ENCODE results near the gene CABLES1. TPM values are rescaled to one million over a fixed set of nuclear protein-coding genes. Genes with fewer than 3 reads are reported as not detected.
"Not testable (repeated sequence)": the region's sequence is repeated elsewhere in the genome, so short reads cannot be mapped to it uniquely, and the experiment has no call there.

The CABLES1 gene
- total RNA-seq, 1 donor: 0.10 TPM

DNA sequence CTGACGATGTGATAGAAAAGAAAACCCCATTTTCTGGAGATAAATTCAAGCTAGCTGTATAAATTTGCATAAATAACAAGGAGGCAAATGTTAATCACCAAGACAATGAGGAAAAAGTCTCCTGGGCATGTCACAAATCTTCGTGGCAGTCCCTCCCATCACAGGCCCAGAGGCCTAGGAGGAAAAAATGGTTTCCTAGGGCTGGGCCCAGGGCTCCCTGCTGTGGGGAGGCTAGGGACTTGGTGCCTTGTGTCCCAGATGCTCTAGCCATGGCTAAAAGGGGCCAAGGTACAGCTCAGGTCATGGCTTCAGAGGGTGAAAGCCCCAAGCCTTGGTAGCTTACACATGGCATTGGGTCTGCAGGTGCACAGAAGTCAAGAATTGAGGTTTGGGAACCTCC is 134.6 kb downstream of the CABLES1 start:
- H3K4me1 ChIP-seq (ENCODE audit: insufficient read depth, low read length): peaks cover 6% of the 10 kb centered on the region
- H3K9me3 ChIP-seq (ENCODE audit: low read depth, low read length): peaks cover 8% of the 10 kb centered on the region
- no peak overlapping the region for H3K4me3 ChIP-seq (ENCODE audit: low read length)
- H3K27me3 ChIP-seq (ENCODE audit: insufficient read depth, low read length): no peaks in the 10 kb centered on the region

DNA sequence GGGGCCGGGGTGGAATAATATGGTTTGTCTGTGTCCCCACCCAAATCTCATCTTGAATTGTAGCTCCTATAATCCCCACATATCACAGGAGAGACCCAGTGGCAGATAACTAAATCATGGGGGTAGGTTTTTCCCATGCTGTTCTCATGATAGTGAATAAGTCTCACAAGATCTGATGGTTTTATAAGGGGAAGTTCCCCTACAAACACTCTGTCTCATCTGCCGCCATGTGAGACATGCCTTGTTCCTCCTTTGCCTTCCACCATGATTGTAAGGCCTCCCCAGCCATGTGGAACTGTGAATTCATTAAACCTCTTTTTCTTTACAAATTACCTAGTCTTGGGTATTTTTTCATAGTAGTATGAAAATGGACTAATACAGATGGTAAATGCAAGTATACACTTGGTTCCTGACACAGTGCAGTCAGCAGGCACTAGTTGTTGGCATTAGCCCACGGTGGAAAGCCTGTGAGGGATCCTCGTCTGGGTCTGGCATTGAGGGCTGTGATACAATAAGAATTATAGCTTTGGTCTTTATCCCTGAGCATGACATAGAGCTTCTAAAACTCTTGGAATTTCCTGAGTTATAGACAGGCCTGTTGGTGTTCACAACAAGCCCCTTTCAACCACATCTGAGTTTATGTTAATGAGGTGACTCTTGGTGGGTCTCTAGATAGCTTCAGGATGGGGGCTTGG is 135.8 kb downstream of the CABLES1 start:
- Histone ChIP-seq H3K4me1 (ENCODE audit: insufficient read depth, low read length) (peaks cover 6% of the 10 kb centered on the region), H3K4me3 (ENCODE audit: low read length) (no peak overlapping the region), H3K9me3 (ENCODE audit: low read depth, low read length) (peaks cover 8% of the 10 kb centered on the region), H3K27me3 (ENCODE audit: insufficient read depth, low read length) (no peaks in the 10 kb centered on the region)

DNA sequence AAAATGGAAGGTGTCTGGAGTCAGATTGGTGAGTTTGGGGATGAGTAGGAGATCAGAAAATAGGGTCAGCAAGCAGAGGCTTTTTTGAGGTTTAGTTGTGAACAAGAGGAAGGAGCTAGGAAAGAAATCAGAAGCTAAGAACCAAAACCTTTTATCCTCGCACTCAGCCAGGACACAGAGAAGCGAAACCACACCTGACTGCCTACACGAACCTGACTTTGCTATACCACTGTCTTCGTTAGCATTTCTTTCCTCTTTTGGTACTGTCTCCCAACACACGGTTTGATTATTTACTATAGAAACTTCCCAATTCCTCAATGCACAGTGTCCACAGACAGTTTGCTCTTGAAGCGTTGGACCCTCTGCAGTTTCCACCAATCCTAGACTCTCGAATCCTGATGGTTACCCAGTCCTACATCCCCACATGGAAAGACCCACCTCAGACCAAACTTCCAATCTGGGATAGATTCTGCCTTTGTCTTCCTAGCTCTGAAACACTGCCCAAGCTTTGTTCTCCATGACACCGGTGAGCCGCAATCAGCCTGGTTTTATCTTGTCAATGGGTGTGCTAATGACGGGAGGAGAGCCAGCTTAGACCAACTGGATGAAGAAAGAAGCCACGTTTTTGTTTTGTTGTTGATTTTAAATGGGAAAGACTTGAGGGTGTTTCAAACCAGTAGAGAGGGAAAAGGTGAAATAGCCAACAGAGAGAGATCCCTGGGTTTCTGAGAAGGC is 137.4 kb downstream of the CABLES1 start:
- Histone ChIP-seq H3K4me1 (ENCODE audit: insufficient read depth, low read length) (peaks cover 6% of the 10 kb centered on the region), H3K9me3 (ENCODE audit: low read depth, low read length) (peaks cover 8% of the 10 kb centered on the region), H3K4me3 (ENCODE audit: low read length) (no peak overlapping the region), H3K27me3 (ENCODE audit: insufficient read depth, low read length) (no peaks in the 10 kb centered on the region)

DNA sequence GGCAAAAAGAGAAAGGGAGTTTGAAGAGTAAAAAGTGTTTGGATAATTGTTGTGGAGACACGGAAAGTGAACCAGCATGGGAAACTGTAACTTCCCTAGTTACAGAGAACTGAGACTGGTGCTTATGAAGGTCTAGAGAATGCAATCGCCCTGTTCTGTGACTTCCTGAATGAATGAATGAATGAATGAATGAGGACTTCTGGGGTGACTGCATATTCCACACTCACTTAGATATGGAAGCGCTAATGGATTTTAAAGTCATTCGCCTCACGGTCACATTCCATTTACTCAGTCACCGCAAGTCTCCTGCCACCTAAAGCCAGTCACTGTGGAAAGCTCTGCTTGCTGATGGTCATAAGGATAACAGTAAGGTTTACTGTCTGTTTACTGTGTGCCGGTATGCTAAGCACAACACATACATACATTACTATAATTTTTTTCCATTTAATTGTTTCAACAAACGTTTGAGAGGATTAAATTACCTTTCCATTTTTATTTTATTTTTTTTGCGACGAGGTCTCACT is 138.2 kb downstream of the CABLES1 start:
- H3K4me3 ChIP-seq (ENCODE audit: low read length): no peak overlapping the region
- H3K27me3 ChIP-seq (ENCODE audit: insufficient read depth, low read length): no peaks in the 10 kb centered on the region
- peaks cover 8% of the 10 kb centered on the region for H3K9me3 ChIP-seq (ENCODE audit: low read depth, low read length)
- peaks cover 3% of the 10 kb centered on the region for H3K4me1 ChIP-seq (ENCODE audit: insufficient read depth, low read length)

DNA sequence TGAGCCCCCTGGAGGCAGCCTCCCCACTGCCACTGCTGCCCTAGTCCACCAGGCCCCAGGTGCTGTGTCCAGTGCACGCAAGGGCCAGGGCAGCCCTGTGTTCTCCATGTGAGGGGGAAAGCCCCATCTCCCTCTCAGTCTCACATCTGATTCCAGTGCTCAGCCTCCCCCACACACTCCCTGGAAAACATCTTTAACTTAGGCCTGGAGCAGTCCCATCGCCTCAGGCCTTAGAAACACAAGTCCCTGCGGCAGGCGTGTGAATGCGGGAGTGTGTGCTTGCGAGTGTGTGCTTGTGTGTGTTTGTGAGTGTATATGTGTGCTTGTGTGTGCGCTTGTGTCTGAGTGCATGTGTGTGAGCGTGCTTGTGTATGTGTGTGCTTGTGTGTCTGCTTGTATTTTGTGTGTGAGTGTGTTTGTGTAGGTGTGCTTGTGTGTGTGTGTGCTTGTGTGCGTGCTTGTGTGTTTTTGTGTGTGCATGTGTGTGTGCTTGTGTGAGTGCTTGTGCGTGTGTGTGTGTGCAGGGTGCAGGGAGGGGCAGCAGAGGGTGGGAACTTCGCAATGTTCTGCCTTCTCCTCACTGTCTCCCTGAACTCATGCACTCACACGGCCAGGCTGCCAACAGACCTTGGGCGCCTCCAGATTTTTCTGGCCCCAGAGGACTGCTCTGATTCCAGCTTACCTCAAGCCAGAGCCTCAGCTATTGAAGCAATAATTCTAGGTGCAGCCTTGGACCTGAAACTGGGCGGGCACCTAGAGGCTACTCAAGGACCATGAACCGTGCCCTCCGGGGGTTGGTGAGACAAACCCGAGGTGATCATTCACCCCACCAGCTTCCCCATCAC is 139.6 kb downstream of the CABLES1 start:
- Histone ChIP-seq H3K9me3 (ENCODE audit: low read depth, low read length) (peaks cover 8% of the 10 kb centered on the region), H3K27me3 (ENCODE audit: insufficient read depth, low read length) (no peaks in the 10 kb centered on the region), H3K4me3 (ENCODE audit: low read length) (no peak overlapping the region), H3K4me1 (ENCODE audit: insufficient read depth, low read length) (no peaks in the 10 kb centered on the region)

DNA sequence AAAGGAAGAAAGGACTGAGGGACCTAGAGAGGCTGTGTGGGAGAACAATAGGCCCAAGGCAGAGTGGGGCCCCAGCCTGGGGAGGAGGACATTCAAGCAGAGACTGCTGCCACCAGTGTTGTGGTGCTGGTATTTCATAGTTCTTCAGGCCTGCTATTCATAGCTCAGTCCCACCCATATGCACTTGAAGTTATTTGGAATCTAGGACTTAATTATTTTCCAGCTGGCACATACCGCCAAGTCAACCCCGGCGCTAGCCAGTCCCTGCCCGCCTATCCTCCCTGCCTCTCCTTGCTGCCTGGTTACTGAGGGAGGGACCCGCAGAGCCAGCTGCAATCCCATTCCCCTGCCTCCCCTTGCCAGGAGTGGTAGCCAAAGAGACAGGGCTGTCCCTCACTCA is 141.2 kb downstream of the CABLES1 start:
- Histone ChIP-seq H3K4me1 (ENCODE audit: insufficient read depth, low read length) (no peaks in the 10 kb centered on the region), H3K4me3 (ENCODE audit: low read length) (no peak overlapping the region), H3K27me3 (ENCODE audit: insufficient read depth, low read length) (no peaks in the 10 kb centered on the region), H3K9me3 (ENCODE audit: low read depth, low read length) (no peaks in the 10 kb centered on the region)

DNA sequence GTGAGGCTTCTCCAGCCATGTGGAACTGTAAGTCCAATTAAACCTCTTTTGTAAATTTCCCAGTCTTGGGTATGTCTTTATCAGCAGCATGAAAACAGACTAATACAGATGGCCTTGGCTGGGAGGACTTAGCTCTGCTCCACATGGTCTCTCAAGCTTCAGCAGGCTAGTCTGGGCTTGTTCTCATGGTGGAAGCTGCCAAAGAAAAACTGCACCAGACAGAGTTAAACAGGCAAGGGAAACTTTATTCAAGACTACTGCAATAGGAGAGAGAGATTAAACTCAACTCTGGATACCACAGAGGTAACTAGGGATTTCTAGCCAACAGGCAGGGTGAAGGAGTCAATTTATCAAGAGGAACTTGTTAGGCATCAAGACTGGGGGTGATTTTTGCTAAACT is 142.1 kb downstream of the CABLES1 start:
- no peak overlapping the region for H3K4me3 ChIP-seq (ENCODE audit: low read length)
- no peaks in the 10 kb centered on the region for H3K9me3 ChIP-seq (ENCODE audit: low read depth, low read length)
- no peaks in the 10 kb centered on the region for H3K4me1 ChIP-seq (ENCODE audit: insufficient read depth, low read length)
- H3K27me3 ChIP-seq (ENCODE audit: insufficient read depth, low read length): no peaks in the 10 kb centered on the region

DNA sequence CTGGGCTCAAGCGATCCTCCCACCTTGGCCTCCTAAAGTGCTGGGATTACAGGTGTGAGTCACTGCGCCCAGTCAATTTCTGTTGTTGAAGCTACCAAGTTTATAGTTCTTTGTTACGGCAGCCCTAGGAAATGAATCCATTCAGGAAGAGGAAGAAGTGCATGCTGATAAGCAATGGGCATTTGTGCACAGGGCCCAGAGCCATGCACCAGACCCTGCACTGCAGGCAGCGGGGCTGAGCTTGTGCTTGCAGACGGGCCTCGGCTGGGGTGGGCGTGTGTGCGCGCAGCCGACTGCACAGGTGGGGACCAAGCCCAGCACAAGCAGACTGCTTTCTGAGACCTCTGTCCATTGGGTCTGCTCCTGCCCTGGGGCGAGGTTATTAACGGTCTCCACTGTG is 144.6 kb downstream of the CABLES1 start:
- H3K4me1 ChIP-seq (ENCODE audit: insufficient read depth, low read length): no peaks in the 10 kb centered on the region
- H3K9me3 ChIP-seq (ENCODE audit: low read depth, low read length): no peaks in the 10 kb centered on the region
- no peak overlapping the region for H3K4me3 ChIP-seq (ENCODE audit: low read length)
- H3K27me3 ChIP-seq (ENCODE audit: insufficient read depth, low read length): no peaks in the 10 kb centered on the region

DNA sequence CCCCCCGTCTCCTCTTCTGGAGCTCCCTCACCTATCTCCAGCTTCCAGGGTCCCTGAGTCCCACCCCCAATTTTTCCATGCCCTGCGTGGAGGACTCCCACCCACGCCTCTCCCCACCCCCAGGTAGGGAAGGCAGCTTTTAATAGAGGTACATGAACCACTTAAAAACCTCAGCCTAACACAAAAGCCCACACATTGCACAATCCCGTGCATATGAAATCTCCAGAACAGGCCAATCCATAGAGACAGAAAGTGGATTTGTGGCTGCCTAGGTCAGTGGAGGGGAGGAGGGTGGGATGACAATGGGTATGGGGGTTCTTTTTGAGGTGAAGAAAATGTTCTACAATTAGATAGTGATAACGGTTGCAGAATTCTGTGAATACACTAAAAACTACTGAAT is 145.6 kb downstream of the CABLES1 start:
- H3K4me3 ChIP-seq (ENCODE audit: low read length): no peak overlapping the region
- H3K4me1 ChIP-seq (ENCODE audit: insufficient read depth, low read length): no peaks in the 10 kb centered on the region
- H3K9me3 ChIP-seq (ENCODE audit: low read depth, low read length): no peaks in the 10 kb centered on the region
- no peaks in the 10 kb centered on the region for H3K27me3 ChIP-seq (ENCODE audit: insufficient read depth, low read length)

DNA sequence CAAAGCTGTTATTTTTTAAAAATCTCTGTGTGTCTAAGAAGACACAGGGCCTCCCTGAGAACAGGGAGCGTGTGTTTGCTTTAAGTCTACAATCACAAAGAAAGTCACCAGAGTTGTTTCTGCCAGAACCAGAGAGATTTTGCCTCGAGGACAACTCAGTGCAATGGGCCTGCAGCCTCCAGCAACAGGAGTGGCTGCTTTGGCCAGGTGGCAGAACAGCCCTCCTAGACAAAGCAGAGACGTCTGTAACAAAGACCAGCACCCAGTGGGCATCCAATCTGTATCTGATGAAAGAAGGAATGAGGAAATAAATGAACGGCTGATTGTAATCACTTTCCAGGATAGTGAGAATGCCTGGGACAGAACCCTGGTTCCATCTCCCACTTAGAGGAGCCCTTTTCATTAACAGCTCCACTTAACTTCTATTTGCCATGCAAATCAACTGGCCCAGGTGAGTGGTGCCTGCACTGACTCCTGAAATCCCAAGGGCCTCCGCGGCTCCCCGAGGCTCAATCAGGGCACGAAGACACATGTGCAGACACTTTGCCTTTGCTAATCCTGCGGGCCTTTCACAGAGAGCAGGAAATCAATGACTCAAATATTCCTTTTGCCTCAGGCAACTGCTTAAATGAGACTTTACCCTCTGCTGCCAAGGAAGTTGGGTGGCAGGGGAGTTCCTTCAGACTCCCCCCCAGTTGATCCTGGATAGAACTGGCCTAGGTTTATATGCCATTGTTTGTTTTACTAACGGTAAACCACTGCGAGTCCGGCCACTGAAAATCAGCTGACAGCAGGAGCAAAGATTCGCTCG is 146.5 kb downstream of the CABLES1 start:
- Histone ChIP-seq H3K4me3 (ENCODE audit: low read length) (no peak overlapping the region), H3K4me1 (ENCODE audit: insufficient read depth, low read length) (no peaks in the 10 kb centered on the region), H3K9me3 (ENCODE audit: low read depth, low read length) (no peaks in the 10 kb centered on the region), H3K27me3 (ENCODE audit: insufficient read depth, low read length) (no peaks in the 10 kb centered on the region)

DNA sequence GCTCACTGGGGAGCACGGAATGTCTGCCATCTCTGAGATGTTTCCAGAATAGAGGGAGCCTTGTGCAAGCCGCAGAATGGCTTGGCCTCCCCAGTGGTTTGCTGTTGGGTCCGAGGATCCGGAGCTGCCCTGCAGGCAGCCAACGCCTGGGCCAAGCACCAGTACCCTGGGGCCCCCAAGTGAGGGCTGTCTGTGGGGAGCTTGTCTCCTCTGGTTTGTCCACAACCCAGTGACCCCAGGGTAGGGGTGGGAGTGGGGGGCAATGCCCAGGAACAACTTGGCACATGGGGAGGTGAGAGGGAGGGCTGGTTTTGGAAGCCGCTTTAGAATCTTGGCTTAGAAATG is 147.1 kb downstream of the CABLES1 start:
- H3K4me3 ChIP-seq (ENCODE audit: low read length): no peak overlapping the region

DNA sequence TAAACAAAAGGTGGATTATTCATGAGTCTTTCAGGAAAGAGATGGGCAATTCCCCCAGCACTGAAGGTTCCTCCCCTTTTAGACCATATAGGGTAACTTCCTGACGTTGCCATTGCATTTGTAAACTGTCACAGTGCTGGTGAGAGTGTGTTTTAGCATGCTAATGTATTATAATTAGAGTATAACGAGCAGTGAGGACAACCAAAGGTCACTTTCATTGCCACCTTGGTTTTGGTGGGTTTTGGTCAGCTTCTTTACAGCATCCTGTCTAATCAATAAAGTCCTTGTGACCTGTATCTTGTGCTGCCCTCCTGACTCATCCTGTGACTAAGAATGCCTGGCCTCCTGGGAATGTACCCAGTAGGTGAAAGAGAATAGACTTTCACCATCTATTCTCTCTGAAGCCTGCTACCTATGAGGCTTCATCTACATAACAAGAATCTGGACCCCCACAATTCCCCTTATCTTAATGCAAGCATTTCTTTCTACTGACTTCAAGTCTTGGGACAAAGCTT is 148.7 kb downstream of the CABLES1 start:
- Histone ChIP-seq H3K4me3 (ENCODE audit: low read length) (no peak overlapping the region), H3K4me1 (ENCODE audit: insufficient read depth, low read length) (no peaks in the 10 kb centered on the region), H3K27me3 (ENCODE audit: insufficient read depth, low read length) (no peaks in the 10 kb centered on the region), H3K9me3 (ENCODE audit: low read depth, low read length) (no peaks in the 10 kb centered on the region)

More for the DNA sequence above, 147.1 kb downstream of the CABLES1 start:
- H3K9me3 ChIP-seq (ENCODE audit: low read depth, low read length): no peaks in the 10 kb centered on the region
- H3K27me3 ChIP-seq (ENCODE audit: insufficient read depth, low read length): no peaks in the 10 kb centered on the region
- H3K4me1 ChIP-seq (ENCODE audit: insufficient read depth, low read length): no peaks in the 10 kb centered on the region

DNA sequence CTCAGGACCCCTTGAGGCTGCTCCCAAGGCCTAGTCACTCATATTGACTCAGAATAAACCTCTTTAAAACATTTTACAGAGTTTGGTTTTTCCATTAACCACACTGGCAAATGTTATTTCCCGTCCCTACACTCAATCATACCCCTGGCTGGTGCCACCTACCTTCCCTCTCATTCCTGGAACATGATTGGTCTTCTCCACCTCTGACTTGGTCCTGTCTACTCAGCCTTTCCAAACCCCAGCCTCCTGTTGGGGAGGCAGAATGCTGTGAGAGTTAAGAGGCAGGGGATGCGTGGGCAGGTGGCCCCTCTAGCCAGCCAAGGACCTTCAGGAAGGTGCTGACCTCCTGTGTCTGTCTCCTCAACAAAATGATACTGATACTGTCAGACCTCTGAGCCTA is 149.3 kb downstream of the CABLES1 start:
- H3K9me3 ChIP-seq (ENCODE audit: low read depth, low read length): no peaks in the 10 kb centered on the region
- no peaks in the 10 kb centered on the region for H3K4me1 ChIP-seq (ENCODE audit: insufficient read depth, low read length)
- H3K4me3 ChIP-seq (ENCODE audit: low read length): no peak overlapping the region
- no peaks in the 10 kb centered on the region for H3K27me3 ChIP-seq (ENCODE audit: insufficient read depth, low read length)

DNA sequence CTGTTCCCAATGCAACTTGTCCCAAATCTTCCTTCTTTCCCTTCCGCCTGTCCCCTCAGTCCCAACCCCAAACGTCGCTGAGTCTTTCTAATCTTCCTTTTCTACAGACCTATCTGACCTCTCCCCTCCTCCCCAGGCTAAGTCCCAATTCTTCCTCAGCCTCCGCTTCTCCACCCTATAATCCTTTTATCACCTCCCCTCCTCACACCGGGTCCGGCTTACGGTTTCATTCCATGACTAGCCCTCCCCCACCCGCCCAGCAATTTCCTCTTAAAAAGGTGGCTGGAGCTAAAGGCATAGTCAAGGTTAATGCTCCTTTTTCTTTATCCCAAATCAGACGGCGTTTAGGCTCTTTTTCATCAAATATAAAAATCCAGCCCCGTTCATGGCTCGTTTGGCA is 150.3 kb downstream of the CABLES1 start:
- not testable (repeated sequence) for H3K27me3 ChIP-seq (ENCODE audit: insufficient read depth, low read length); H3K4me1 ChIP-seq (ENCODE audit: insufficient read depth, low read length); H3K9me3 ChIP-seq (ENCODE audit: low read depth, low read length); H3K4me3 ChIP-seq (ENCODE audit: low read length)
